Uterus (tissue), 2 donors: Measurements from ENCODE around the gene PRC1.

Experiments
- CTCF ChIP-seq, 4 experiments: fragments of 200-600 bp in 2 of 4; fragments of 450-650 bp in 2 of 4; sonication (generic) in 2 of 4; IDR thresholded peaks; one replicate each; pipeline ENCODE4 v1.5.1; 2016 to 2019; ENCODE audit warnings: antibody characterized with exemption in 4 of 4, mild to moderate bottlenecking in 2 of 4, moderate library complexity in 1 of 4
- POLR2A ChIP-seq, 2 donors: fragments of 450-650 bp; IDR thresholded peaks; one replicate each; pipeline ENCODE4 v1.6.1; 2016; ENCODE audit warnings: antibody characterized with exemption in 2 of 2, mild to moderate bottlenecking in 1 of 2, moderate library complexity in 1 of 2

- TF ChIP-seq CTCF (IDR thresholded peaks at IDR 0.05) (no peak), POLR2A (IDR thresholded peaks at IDR 0.05) (no peak)
These were observed 46.5 kb upstream of the PRC1 start for GRCh38 chr15:91040856-91041255.
